Cardiac septum (tissue), 1 donor: ENCODE results near the gene RNF6. TPM values are rescaled to one million over a fixed set of nuclear protein-coding genes. Genes with fewer than 3 reads are reported as not detected.

Experiments used
- DNase-seq: peaks from one replicate; pipeline ENCODE4 v3.0.0-alpha.2; 2020; ENCODE audit warnings: low spot score
- intact Hi-C: fragments of 100-400 bp; cut with DNase I; formaldehyde crosslinking; loops from one replicate; pipeline ENCODE4 v1.14.0; 2022
- total RNA-seq: library from RNA; stranded (reverse); fragmentation: NEBNext Ultra II Directional; extraction: Animal tissue kit (Norgen Biotek cat#: 25700); gene quantifications from one replicate; pipeline ENCODE4 v1.2.1, GENCODE V29; 2021
- donor health status: DM: no; HTN: no; CAD: no.

The RNF6 gene
- total RNA-seq, 1 donor from 2014 or later: 29.6 TPM

GRCh38 chr13:26228096-26228495, 6.0 kb upstream of the RNF6 start:
- no peak for DNase-seq
- intact Hi-C loops: no loop called here

- no peak for DNase-seq
- intact Hi-C loops: no loop called here
Observed at GRCh38 chr13:26227166-26227971, 5.3 kb upstream of the RNF6 start.

GRCh38 chr13:26225896-26226617, 3.9 kb upstream of the RNF6 start:
- no peak for DNase-seq
- intact Hi-C loops: no loop called here

GRCh38 chr13:26222520-26223046, 469 bp upstream of the RNF6 start:
- DNase-seq: no peak
- intact Hi-C loops: no loop called here

- DNase-seq: no peak
- intact Hi-C loops: loop anchor here (2.0 kb wide), 1 partner anchor 33 kb away; the partner anchor contains the start of gene CDK8
Observed at GRCh38 chr13:26221399-26221720, 754 bp downstream of the RNF6 start.

GRCh38 chr13:26220575-26220974, 1.5 kb downstream of the RNF6 start:
- intact Hi-C loops: loop anchor here (2.0 kb wide), 1 partner anchor 34 kb away; the partner anchor contains the start of gene CDK8
- no peak for DNase-seq

- intact Hi-C loops: loop anchor here (2.0 kb wide), 1 partner anchor 35 kb away; the partner anchor contains the start of gene CDK8
- no peak for DNase-seq
Observed at GRCh38 chr13:26219726-26220125, 2.4 kb downstream of the RNF6 start.

- intact Hi-C loops: no loop called here
- no peak for DNase-seq
Observed at GRCh38 chr13:26216042-26216441, 6.1 kb downstream of the RNF6 start.

- intact Hi-C loops: no loop called here
- no peak for DNase-seq
Observed at GRCh38 chr13:26213982-26214381, 8.1 kb downstream of the RNF6 start.

- DNase-seq: no peak
- intact Hi-C loops: no loop called here
Observed at GRCh38 chr13:26213345-26213744, 8.8 kb downstream of the RNF6 start.

- intact Hi-C loops: no loop called here
Observed at GRCh38 chr13:26208287-26208686, 13.8 kb downstream of the RNF6 start.

GRCh38 chr13:26202365-26202972, 19.6 kb downstream of the RNF6 start:
- intact Hi-C loops: no loop called here
- DNase-seq: no peak

More at GRCh38 chr13:26208287-26208686, 13.8 kb downstream of the RNF6 start:
- no peak for DNase-seq

- intact Hi-C loops: no loop called here
- no peak for DNase-seq
Observed at GRCh38 chr13:26200811-26201210, 21.3 kb downstream of the RNF6 start.

- no peak for DNase-seq
- intact Hi-C loops: no loop called here
Observed at GRCh38 chr13:26198116-26198515, 24.0 kb downstream of the RNF6 start.

- DNase-seq: no peak
- intact Hi-C loops: no loop called here
Observed at GRCh38 chr13:26197298-26197697, 24.8 kb downstream of the RNF6 start.

- intact Hi-C loops: loop anchor here (10.0 kb wide), 1 partner anchor 68 kb away; the partner anchor contains the start of gene CDK8
- no peak for DNase-seq
Observed at GRCh38 chr13:26186995-26187394, 35.1 kb downstream of the RNF6 start.

GRCh38 chr13:26186118-26186870, 35.8 kb downstream of the RNF6 start:
- intact Hi-C loops: loop anchor here (10.0 kb wide), 1 partner anchor 69 kb away; the partner anchor contains the start of gene CDK8
- DNase-seq: peak; percentile 89

- DNase-seq: no peak
Observed at GRCh38 chr13:26185720-26186117, 36.4 kb downstream of the RNF6 start.

GRCh38 chr13:26184791-26185250, 37.3 kb downstream of the RNF6 start:
- DNase-seq: no peak
- intact Hi-C loops: loop anchor here (2.0 to 10.0 kb wide), 3 partner anchors 70 to 512 kb away; partner anchors contain the start of gene CDK8

More at GRCh38 chr13:26185720-26186117, 36.4 kb downstream of the RNF6 start:
- intact Hi-C loops: loop anchor here (2.0 to 10.0 kb wide), 3 partner anchors 69 to 511 kb away; partner anchors contain the start of gene CDK8
